Bone marrow (tissue), 2 donors: Measurements from ENCODE around the gene MRPL39.

Source experiments
- DNase-seq, 2 donors: peaks; one replicate each; lab custom pipeline; 2025; lab: John Stamatoyannopoulos, UW

MRPL39 gene

DNA sequence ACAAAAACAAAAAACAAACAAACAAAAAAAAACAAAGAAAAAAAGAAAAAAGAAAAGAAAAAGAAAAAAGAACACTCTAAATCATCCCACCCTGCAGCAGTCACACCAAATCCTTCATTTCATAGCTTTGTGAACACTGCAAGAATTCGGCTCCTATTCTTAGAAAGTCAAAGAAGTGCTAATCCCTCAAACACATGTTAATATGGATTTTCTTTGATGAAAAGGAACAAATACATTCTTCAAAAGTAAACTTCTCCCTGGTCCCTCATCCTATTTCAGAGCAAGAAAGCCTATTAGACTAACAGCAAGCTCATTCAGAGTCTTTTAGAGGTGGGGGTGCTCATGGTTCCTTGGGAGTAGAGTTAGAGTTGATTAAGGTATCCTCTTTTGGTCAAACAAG is 7.2 kb upstream of the MRPL39 start:
- no peak for DNase-seq

DNA sequence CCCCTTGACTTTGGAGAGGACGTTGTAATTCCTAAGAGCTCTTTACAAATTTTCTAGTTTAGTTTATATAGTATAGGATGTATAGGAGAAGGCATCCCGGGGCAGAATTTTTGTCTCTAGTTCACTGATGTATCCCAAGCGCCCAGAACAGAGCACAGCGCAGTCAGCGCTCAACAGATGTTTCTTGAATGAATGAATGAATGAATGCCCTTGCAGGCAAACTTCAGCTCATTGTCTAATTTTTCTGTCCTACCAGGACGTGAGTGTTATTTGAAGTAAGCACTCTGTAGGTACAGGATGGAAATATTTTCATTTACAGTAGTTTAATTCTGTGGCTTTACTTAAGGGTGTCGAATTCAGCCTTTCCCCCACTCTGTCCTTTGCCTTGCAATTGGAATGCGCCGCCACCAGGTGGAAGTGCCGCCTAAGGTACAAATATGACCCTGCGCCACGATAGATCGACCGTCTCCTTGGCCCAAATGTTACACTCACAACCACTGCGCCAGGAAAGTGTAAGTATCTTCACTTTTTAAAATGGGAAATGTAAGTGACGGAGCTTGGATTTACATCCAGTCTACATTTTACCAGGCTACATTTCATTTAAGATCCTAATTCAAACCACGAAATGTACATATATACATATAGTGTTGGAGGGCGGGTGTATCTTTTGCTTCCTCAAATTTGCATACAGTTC is 910 bp upstream of the MRPL39 start:
- DNase-seq: peak; percentile 28 to 67

DNA sequence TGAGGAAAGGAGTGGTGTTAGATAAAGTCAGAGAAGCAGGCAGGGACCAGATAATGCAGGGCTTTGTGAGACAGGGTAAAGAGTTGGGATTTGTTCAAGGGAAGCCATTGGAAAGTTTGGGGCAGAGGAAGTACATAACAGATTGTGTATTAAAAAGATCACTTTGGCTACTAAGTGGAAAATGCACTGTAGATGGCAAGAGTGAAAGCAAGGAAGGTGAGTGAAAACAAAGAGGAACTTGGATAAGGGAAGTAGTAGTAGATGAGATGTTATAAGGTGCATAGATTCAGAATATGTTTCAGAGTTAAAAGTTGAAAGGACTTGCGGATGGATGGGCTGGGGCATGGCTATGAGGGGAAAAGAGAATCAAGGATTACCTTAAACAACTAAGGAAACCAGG is 17.4 kb downstream of the MRPL39 start:
- no peak for DNase-seq

DNA sequence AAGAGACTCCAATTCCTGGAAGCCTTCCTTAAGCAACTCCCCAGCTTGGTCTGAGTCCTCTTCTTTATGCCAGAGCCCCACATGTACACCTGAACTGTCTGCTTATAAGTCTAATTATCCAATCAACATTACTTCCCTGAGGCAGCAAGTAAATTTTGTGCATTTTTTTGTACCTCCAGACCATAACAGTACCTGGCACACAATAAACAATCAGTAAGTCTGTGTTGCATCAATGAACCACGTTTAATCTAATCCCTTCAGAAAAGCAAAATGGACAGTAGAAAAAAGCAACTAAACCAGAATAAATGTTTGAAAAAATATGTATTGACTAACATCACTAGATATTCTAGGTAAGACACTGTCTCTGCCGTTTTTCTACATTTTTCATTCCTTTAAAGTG is 20.5 kb downstream of the MRPL39 start:
- DNase-seq: no peak

DNA sequence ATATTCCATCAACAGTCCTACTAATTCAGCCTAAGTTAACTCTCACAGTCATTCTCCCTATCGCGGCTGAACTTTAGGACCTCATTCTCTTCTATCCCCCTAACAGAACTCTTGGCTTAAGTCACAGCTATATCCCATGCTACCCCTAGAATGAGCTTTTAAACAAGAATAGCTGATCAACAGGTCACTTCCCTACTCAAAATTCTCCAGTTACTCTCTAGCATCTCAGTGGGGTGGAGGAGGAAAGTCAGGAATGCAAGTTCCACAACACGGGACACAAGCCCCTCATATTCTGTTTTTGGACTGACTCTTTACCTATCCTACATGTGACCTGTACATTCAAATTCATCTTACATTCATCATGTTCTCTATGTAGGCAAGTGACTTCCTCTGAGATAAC is 21.0 kb downstream of the MRPL39 start:
- no peak for DNase-seq

DNA sequence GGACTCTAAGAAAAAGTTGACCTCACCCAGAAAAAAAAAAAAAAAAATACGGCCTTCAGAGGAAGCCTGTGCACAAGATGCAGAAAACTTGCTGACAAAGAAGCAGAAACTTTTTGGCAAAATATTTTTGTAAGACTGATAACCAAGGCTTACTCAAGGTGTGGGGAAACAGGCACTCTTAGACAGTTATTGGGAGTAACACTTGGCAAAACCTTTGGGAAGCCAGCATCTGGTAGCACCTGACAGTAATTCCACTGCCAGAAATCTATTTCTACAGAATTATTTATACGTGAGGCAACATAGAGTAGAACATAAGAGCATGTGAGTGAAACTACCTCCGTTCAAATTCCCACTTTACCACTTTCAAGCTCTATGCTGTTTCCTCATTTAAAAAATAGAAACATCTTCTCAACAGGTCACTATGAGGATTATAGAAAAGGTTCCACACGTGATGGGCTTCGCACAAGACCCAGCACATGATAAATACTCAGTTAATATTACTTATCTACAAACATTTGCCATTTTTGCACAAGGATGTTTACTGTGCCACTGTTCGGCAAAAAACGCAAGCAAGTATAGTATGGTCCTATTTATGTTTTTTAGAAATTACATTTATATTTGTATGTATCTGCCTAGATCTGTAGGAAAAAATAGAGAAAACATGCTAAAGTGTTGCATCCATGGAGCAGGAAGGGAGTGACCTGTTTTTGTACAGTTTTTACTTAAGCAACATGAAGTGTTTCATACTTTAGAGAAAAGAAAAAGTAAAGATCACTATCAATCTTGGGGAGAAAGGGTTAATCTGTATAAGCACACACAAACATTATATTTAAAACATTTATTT is 22.2 kb downstream of the MRPL39 start:
- DNase-seq: no peak

DNA sequence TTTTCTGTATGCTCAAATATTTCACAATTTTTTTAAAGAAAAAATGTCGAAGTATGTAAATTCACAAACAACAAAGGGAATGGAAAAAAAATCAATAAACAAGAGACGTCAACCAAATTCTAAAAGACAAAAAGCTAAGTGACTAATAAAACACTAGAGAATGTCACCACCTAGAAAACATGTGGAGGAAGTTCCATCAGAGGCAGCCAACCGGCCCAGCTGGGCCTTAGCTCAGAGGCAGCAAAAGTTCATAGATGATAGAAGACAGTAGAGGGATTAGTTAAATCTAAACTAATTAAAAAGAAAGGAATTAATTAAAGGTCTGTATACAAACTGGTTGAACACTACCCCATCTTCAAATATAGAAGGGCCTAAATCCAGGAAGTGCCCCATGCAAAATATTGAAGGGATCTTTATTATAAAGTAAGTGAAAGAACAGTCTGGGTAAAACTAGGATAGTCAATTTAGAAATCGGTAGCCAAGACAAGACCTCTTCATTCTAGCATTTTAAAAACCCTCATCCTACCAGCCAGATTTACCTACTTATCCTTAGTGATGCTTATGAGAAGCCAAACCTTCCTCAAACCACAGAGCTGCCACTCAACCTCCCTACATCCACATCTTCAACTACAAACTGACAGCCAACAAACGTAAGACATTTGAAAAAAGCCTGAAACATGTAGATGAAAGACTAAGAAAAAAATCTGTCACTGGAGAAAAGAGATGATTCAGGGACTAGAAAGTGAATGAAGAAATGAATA is 23.7 kb downstream of the MRPL39 start:
- DNase-seq: no peak

DNA sequence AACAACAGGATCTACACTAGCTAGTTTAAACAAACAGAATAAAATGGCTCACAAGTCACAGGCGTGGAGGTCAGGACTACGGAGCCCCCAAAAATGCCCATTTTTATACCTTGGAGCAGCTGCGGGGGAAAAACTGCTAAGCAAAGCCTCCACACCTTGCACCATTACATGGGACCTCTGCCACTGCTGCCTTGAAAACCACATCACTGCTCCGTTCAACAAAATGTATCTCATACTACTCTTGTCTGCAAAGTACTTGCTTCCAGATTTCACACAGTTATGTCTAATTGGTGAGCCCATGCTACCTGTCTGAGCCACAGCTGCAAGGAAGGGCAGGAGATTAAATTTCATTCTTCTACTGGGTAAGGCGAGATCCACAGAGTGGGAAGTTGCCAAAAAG is 24.4 kb downstream of the MRPL39 start:
- DNase-seq: no peak

DNA sequence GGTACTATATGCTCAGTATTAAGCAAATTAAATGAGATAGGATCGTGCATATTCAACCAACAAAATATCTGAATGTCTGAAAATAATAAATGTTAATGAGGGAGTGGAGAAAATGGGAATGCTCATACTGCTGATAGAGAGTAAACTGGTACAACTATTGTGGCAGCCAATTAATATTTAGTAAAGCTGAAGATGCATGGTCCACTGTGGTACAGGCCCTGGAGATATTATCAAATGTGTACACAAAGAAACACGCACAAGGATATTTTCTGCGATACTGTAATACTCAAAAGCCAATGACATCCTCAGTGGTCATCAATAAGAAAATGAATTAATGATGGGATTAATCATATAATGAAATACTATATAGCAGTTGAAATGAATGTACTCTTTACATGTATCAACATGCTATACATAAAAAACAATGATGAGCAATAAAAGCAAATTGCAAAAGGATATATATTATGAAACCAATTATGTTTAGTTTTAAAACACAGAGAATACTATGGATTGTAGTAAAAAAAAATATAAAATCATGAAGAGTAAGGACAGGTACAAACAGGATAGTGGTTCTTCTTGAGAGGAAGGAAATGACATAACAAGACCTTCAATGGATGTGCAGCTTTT is 25.0 kb downstream of the MRPL39 start:
- DNase-seq: no peak

DNA sequence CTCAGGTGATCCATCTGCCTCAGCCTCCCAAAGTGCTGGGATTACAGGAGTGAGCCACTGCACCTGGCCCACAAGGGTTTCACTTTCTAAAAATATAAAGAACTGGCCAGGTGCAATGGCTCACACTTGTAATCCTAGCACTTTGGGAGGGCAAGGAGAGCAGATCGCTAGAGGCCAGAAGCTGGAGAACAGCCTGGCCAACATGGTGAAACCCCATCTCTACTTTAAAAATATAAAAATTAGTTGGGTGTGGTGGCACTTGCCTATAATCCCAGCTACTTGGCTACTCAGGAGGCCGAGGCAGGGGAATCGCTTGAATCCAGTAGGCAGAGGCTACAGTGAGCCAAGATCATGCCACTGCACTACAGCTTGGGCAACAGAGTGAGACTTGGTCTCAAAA is 25.7 kb downstream of the MRPL39 start:
- DNase-seq: no peak

DNA sequence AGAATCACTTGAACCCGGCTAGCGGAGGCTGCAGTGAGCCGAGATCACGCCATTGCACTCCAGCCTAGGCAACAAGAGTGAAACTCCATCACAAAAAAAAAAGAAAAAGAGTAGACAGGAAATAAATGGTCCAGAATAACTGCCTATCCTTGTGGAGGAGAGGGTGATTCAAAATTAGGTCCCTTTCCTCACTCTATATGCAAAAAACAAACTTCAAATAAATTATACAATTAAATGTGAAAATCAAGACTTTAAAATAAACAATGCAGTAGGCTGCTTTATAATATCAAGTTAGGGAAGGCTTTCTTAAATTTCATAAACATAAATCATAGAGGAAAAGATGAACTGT is 26.4 kb downstream of the MRPL39 start:
- no peak for DNase-seq

DNA sequence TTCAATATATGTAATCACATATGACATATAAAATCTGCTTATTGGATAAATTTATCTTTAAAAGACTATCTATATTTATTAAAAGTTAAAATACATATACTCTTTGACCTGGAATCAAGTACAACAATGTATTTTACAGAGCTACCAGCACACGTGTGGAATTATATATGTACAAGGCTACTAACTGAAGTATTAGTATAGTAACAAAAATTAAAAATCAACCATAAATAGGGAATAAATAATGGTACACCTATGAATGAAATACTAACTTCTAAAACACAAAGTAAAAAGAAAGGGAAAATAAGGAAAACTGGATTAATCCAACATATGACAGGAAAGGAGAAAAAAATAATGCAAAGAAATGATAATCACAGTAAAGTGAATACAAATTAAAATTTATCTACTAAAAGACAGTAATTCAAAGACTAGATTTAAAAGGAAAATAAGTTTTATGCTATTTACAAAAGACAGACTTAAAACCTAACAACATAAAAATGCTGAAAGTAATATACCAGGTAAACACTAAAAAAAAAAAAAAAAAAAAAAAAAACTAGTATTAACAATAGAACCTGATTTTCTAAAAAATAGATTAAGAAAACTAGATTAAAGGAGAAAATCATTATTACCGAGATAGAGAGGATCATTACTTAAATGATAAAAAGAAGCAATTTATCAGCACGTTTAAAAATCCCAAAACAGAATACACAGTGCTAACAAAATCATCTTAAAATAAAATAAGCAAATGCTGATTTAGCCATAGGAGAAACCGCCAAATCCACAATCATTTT is 27.9 kb downstream of the MRPL39 start:
- no peak for DNase-seq

DNA sequence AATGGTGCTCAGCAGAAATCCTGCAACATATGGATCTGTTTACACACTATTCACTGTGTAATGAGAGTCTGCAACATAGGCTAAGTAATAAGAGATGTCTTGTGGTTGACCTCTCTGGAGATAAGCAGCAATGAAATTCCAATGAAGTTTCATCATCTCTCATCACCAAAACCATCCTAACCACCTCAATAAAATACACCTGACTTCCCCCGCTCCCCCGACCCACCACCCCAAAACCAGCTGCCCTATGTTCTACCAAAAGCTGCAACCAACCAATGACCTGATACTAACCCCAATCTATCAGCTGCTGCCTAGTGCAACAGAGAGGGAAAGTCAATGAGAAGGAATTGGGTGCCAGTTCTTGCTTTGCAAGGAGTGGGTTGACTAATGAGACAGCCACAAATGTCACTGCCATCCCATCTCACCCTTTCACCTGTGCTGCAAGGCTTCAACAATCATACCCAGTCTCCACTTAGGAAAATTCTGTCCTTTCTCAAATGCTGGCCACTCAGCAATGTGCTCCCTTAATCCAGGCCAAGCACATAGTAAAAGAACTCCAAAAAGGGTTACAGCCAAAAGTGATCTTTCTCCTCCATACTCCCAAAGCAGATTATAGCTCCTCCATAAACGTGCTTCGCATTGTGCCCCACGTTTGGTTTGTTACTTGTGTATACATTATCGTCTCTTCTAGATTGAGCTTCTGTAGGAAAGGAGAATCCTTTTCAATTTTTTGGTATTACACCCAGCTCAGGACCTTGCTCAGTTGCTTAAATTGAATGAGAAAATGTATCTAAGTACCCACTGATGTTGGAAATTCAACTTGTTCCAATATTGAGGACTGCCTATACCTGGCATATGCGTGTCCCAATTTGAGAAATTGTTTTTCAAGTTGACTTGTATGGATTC is 29.0 kb downstream of the MRPL39 start:
- no peak for DNase-seq

DNA sequence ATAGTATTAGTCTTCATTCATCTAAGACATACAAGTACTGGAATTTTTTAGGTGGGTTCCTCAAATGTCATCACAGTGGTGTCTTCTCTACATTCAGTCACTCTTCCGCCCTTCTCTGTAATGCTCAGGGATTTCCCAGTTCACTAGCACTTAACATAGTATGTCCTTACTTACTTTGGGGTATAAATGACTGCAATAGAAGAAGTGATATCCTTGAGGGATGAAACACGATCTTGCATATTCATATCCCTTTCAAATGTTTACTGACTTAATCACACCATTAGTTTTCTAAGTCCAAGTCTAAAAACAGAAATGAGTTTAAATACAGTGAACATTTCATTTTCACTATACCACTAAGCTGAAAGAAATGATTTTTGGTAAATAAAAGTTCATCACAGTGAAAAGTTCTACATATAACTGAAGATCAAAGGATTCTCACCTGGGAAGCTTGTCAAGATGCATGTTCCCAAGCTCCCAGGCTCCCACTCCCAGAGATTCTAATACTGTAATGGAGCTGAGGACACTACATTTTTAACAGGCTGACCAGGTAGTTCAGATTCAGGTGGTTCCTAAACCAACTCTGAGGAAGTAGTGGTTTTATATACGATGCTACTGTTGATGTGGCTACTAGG is 29.7 kb downstream of the MRPL39 start:
- DNase-seq: no peak

DNA sequence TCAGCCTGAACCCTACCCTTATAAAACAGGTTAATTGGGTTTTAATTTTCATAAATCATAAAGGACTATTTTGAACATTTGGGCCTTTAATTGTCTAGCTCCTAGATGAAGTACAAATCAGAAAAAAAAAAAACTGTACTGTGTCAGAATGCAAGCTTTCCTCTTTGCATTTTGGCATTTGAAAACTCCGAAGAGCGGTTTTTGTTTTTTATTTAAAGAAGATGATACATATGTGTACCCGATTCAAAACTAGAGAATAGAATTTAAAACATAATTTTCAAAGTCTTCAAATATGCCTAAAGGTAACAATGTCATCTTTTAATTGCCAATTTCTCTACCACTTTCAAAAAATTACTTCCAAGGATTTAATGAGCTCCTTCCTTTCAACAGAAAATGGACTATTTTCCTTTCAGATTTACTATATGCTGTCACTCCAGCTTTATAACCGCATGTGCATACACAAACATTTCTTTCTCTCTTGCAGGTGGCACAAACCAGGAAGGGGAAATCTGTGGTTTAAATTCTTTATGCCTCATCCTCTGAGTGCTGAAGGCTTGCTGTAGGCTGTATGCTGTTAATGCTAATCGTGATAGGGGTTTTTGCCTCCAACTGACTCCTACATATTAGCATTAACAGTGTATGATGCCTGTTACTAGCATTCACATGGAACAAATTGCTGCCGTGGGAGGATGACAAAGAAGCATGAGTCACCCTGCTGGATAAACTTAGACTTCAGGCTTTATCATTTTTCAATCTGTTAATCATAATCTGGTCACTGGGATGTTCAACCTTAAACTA is 33.7 kb downstream of the MRPL39 start:
- DNase-seq: peak in 1 of 2 donors; percentile 79

DNA sequence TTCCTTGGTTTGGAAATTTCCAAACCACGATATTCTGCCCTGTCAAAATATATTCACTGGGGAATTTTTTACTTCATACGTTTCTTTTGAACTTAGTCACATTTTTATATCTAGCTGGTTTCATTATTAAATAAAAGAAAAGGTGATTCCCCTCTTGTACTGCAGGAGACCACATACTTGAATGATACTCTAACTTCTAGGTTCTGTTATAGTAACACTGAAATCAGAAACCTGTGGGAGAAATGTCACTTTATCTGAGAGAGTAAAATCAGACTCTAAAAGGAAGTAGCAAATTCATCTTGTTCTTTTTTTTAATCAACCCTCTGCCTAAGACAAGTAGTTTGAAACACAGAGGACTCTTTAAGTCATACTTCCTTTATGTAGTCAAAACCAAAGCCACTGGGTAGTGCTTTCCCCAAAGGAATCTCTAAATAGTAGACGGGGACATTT is 34.4 kb downstream of the MRPL39 start:
- peak in 1 of 2 donors; percentile 27 for DNase-seq

DNA sequence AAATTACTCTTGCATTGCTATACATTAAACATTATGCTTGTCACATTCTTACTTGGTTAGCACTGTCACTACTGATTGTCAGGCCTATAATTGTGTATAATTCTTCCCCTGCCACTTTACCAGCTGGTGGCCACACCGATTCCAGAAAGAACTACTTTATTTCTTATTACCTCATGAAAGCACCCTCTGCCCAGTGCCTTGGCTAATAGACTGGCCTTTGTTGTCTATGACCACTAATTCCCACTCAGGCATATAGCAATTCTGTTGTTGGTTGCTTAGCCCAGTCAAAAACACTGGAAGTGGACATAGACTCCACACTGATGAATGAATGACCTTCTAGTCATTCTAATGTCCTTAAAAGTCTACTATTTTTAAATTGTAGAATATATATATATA is 35.6 kb downstream of the MRPL39 start:
- DNase-seq: no peak

DNA sequence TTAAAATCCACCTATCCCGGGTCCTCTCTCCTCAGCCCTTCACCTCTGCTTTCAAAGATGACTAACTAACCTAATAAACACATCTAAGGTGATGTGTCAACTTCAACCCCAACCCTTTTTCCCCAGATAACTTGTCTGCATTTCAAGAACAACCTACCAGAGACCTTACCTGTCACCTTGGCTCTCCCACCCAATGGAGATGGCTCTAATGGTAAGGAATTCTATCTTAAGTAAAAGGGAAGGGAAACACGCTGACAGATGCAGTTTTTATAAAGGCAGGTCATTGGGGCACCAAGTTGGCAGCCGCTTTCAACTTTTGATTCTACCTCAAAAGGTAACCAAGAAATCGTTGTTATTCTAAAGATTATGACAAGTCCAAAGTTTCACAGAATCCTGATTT is 37.6 kb downstream of the MRPL39 start:
- no peak for DNase-seq

DNA sequence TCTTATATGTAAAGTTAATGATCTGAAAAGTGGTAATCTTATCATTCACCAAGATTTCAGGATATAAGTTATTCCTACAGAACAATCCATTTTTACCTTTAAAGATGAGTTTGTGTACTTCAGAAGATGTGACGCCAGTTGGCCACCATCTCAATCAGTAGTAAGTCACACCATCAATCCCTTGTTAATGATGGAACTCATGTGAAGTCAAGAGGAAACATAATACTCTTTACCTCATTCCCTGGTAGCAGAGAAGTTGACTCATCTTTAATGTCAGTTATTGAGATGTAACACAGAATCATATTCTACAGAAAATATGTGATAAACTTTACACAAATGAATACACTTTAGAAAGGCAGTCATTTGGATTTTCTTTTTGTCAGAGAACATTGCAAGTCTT is 38.2 kb downstream of the MRPL39 start:
- no peak for DNase-seq
